HFFc6 (cell line): ENCODE results near the gene JAK1. TPM values are rescaled to one million over a fixed set of nuclear protein-coding genes. Genes with fewer than 3 reads are reported as not detected.

Source experiments
- DNase-seq: peaks from one replicate; pipeline ENCODE4 v3.0.0-alpha.2; 2018
- H3K27ac Mint-ChIP-seq: 2 replicates; pipeline ENCODE4 v1.8.0; 2020; ENCODE audit warnings: mild to moderate bottlenecking, mixed read lengths
- H3K27me3 Mint-ChIP-seq: 2 replicates; pipeline ENCODE4 v1.8.0; 2021; ENCODE audit warnings: mild to moderate bottlenecking, moderate library complexity, mixed read lengths; ENCODE audit not compliant: insufficient read depth
- H3K36me3 Mint-ChIP-seq: 2 replicates; pipeline ENCODE4 v1.8.0; 2021; ENCODE audit warnings: low read depth, mixed read lengths
- H3K4me1 Mint-ChIP-seq: 2 replicates; pipeline ENCODE4 v1.8.0; 2020; ENCODE audit warnings: low read depth, mixed read lengths
- H3K4me3 Mint-ChIP-seq: 2 replicates; pipeline ENCODE4 v1.8.0; 2020; ENCODE audit warnings: mild to moderate bottlenecking, moderate library complexity, mixed read lengths
- H3K9me3 Mint-ChIP-seq: 2 replicates; pipeline ENCODE4 v1.8.0; 2020; ENCODE audit warnings: mild to moderate bottlenecking, mixed read lengths
- CTCF ChIP-seq: fragments of 200-600 bp; sonication (generic); IDR thresholded peaks from 2 replicates; pipeline ENCODE4 v1.5.0; 2021; ENCODE audit warnings: antibody characterized with exemption, mild to moderate bottlenecking
- total RNA-seq, 6 experiments: library from RNA; stranded (reverse); fragmentation: NEBNext Ultra II Directional; extraction: Animal tissue kit (Norgen Biotek cat#: 25700); gene quantifications; 2 replicates in 1 of 6; 3 replicates in 5 of 6; pipeline ENCODE4 v1.2.3, GENCODE V29; 2021

JAK1 gene
- total RNA-seq, 6 experiments from 2014 or later: 90.0 to 104 (median 98.3) TPM

- H3K4me1 Mint-ChIP-seq: peaks cover 28% of the 10 kb centered on the region
- H3K4me3 Mint-ChIP-seq: no peak overlapping the region
- H3K9me3 Mint-ChIP-seq: no peaks in the 10 kb centered on the region
- no peak overlapping the region for H3K27ac Mint-ChIP-seq
- H3K36me3 Mint-ChIP-seq: no peaks in the 10 kb centered on the region
- DNase-seq: no peak
- TF ChIP-seq CTCF: no peak
- H3K27me3 Mint-ChIP-seq: no peaks in the 10 kb centered on the region
These were observed 13.1 kb downstream of the JAK1 start for GRCh38 chr1:64953241-64953640.

- Mint-ChIP-seq H3K9me3 (no peaks in the 10 kb centered on the region), H3K4me3 (no peak overlapping the region), H3K27ac (no peak overlapping the region), H3K4me1 (peaks cover 24% of the 10 kb centered on the region), H3K36me3 (no peaks in the 10 kb centered on the region), H3K27me3 (no peaks in the 10 kb centered on the region; the same call in 1 of the 2 replicates)
- no peak for DNase-seq
- no peak for TF ChIP-seq CTCF
These were observed 16.0 kb downstream of the JAK1 start for GRCh38 chr1:64950284-64950809.

GRCh38 chr1:64948905-64949833, 17.2 kb downstream of the JAK1 start:
- DNase-seq: no peak
- Mint-ChIP-seq H3K36me3 (no peaks in the 10 kb centered on the region), H3K4me3 (no peak overlapping the region), H3K4me1 (peaks cover 24% of the 10 kb centered on the region), H3K27ac (peak overlapping the region; percentile 20), H3K9me3 (no peaks in the 10 kb centered on the region), H3K27me3 (no peaks in the 10 kb centered on the region; the same call in 1 of the 2 replicates)
- TF ChIP-seq CTCF: no peak

- H3K9me3 Mint-ChIP-seq: no peaks in the 10 kb centered on the region
- H3K27ac Mint-ChIP-seq: no peak overlapping the region
- no peak overlapping the region for H3K4me3 Mint-ChIP-seq
- H3K4me1 Mint-ChIP-seq: peaks cover 27% of the 10 kb centered on the region
- no peaks in the 10 kb centered on the region for H3K36me3 Mint-ChIP-seq
- DNase-seq: no peak
- no peaks in the 10 kb centered on the region; the same call in 1 of the 2 replicates for H3K27me3 Mint-ChIP-seq
- no peak for TF ChIP-seq CTCF
These were observed 18.1 kb downstream of the JAK1 start for GRCh38 chr1:64948216-64948615.

- H3K9me3 Mint-ChIP-seq: no peaks in the 10 kb centered on the region
- TF ChIP-seq CTCF: no peak
These were observed 19.4 kb downstream of the JAK1 start for GRCh38 chr1:64946916-64947315.

More at GRCh38 chr1:64946916-64947315, 19.4 kb downstream of the JAK1 start:
- H3K27ac Mint-ChIP-seq: no peak overlapping the region
- no peaks in the 10 kb centered on the region; the same call in 1 of the 2 replicates for H3K27me3 Mint-ChIP-seq
- H3K4me1 Mint-ChIP-seq: peaks cover 23% of the 10 kb centered on the region
- H3K4me3 Mint-ChIP-seq: no peak overlapping the region
- no peak for DNase-seq
- H3K36me3 Mint-ChIP-seq: no peaks in the 10 kb centered on the region
